KOPT-K1 (cell line): Measurements from ENCODE around the gene RABGAP1L.
"Not testable (repeated sequence)": the region's sequence is repeated elsewhere in the genome, so short reads cannot be mapped to it uniquely, and the experiment has no call there.

Experiments
- H3K27ac ChIP-seq: fragments of 200-600 bp; sonication (generic); 2 replicates; pipeline ENCODE4 v1.5.1; 2016; ENCODE audit warnings: antibody characterized with exemption, mild to moderate bottlenecking, low read depth, low read length; ENCODE audit not compliant: poor library complexity, severe bottlenecking
- H3K36me3 ChIP-seq: fragments of 200-600 bp; sonication (generic); 2 replicates; pipeline ENCODE4 v1.5.1; 2017; ENCODE audit warnings: antibody characterized with exemption, mild to moderate bottlenecking, low read length, moderate library complexity; ENCODE audit not compliant: insufficient read depth
- H3K9me3 ChIP-seq: fragments of 200-600 bp; sonication (generic); 2 replicates; pipeline ENCODE4 v1.5.1; 2017; ENCODE audit warnings: antibody characterized with exemption, low read length, mild to moderate bottlenecking; ENCODE audit not compliant: insufficient read depth, poor library complexity, severe bottlenecking

RABGAP1L gene

GRCh38 chr1:174642393-174642792 is 483.1 kb downstream of the RABGAP1L start:
- H3K9me3 ChIP-seq = no peaks in the 10 kb centered on the region
- no peak overlapping the region for H3K27ac ChIP-seq
- no peaks in the 10 kb centered on the region for H3K36me3 ChIP-seq

DNA sequence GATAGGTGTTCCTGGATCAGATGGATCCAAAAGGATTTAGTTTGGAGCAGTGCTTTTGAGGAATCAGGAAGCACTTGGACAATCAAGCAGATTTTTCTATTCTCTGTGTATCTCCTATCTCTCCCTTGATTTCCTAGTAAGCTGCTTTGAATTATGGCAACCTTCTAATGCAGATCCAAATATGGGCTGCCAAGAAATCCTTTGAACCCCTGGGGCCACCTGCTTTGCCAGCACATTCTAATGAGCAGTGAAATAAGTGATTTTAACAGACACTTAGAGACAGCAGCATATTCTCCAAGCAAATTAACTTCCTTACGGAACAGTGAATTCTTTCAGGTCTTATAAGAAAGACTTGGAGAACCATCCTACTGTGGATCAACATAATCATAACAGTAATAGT is 483.9 kb downstream of the RABGAP1L start:
- H3K9me3 ChIP-seq = no peaks in the 10 kb centered on the region
- H3K27ac ChIP-seq = no peak overlapping the region
- no peaks in the 10 kb centered on the region for H3K36me3 ChIP-seq

DNA sequence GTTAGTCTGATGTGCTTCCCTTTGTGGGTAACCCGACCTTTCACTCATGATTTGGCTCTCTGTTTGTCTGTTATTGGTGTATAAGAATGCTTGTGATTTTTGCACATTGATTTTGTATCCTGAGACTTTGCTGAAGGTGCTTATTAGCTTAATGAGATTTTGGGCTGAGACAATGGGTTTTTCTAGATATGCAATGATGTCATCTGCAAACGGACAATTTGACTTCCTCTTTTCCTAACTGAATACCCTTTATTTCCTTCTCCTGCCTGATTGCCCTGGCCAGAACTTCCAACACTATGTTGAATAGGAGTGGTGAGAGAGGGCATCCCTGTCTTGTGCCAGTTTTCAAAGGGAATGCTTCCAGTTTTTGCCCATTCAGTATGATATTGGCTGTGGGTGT is 490.3 kb downstream of the RABGAP1L start:
- H3K36me3 ChIP-seq = not testable (repeated sequence)

DNA sequence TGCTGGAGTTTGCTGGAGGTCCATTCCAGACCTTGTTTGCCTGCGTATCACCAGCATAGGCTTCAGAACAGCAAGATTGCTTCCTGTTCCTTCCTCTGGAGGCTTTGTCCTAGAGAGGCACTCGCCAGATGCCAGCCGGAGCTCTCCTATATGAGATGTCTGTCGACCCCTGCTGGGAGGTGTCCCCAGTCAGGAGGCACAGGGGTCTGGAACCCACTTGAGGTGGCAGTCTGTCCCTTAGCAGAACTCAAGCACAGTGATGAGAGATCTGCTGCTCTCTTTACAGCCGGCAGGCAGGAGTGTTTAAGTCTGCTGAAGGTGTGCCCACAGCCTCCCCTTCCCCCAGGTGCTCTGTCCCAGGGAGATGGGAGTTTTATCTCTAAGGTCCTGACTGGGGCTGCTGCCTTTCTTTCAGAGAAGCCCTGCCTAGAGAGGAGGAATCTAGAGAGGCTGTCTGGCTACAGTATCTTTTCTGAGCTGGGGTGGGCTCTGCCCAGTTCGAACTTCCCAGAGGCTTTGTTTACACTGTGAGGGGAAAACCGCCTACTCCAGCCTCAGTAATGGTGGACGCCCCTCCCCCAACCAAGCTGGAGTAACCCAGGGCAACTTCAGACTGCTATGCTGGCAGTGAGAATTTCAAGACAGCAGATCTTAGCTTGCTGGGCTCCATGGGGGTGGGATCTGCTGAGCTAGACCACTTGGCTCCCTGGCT is 493.4 kb downstream of the RABGAP1L start:
- no peaks in the 10 kb centered on the region for H3K36me3 ChIP-seq
- no peak overlapping the region for H3K27ac ChIP-seq

More for the DNA sequence above, 490.3 kb downstream of the RABGAP1L start:
- H3K9me3 ChIP-seq, H3K27ac ChIP-seq: not testable (repeated sequence)

DNA sequence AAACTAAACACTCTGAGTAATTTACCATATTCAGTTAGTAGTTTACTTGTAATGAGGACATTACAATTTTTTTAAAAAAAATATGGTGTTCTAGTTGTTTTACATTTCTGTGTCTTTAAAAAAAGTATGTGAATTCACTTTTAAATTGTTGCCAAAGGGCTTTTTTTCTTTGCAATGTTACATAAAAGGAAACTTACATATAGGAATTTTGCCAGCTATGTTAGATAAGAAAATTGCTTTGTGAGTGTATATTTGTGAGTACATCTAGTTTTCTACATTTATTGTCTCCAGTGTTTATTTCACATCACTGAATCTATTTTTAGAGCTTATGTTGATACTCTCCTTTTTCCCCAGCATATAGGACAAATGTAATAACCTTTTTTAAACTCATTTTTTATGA is 495.2 kb downstream of the RABGAP1L start:
- Histone ChIP-seq H3K27ac (no peak overlapping the region), H3K9me3 (peaks cover 13% of the 10 kb centered on the region), H3K36me3 (no peaks in the 10 kb centered on the region)

More for the DNA sequence above, 493.4 kb downstream of the RABGAP1L start:
- peaks cover 11% of the 10 kb centered on the region for H3K9me3 ChIP-seq

DNA sequence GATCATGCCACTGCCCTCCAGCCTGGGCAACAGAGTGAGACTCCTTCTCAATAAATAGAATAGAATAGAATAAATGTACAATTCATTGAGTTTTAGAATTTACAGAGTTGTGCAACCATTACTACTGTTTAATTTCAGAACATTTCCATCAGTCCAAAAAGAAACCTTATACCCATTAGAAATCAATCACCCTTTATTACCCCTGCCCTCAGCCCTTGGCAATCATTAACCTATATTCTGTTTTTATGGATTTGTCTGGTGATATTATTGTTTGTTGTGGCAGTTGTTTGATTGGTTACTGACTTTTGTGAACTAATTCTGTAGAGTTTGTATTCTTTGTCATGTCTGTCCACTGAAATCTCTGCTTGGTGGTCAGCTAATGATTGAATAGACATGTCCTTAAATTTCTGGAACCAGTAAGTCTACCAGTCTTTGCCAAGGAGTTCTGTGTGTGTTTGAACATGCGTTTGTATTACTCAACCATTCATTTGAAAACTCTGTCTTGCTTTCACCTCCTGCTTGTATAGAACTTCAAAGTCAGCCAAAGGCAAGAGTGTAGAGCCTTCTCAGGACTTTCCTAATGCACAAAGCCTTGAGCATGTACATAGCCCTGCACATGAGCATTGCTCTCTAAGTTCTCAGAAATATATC is 497.2 kb downstream of the RABGAP1L start:
- Histone ChIP-seq H3K36me3 (no peaks in the 10 kb centered on the region), H3K9me3 (peaks cover 13% of the 10 kb centered on the region), H3K27ac (no peak overlapping the region)

- H3K36me3 ChIP-seq = no peaks in the 10 kb centered on the region
- H3K27ac ChIP-seq = no peak overlapping the region
- H3K9me3 ChIP-seq = peaks cover 8% of the 10 kb centered on the region
Observed at GRCh38 chr1:174657411-174657810, 498.1 kb downstream of the RABGAP1L start.

GRCh38 chr1:174657893-174658292 is 498.6 kb downstream of the RABGAP1L start:
- Histone ChIP-seq H3K9me3 (peaks cover 5% of the 10 kb centered on the region), H3K27ac (no peak overlapping the region), H3K36me3 (no peaks in the 10 kb centered on the region)

- no peak overlapping the region for H3K27ac ChIP-seq
- peaks cover 5% of the 10 kb centered on the region for H3K9me3 ChIP-seq
- H3K36me3 ChIP-seq = no peaks in the 10 kb centered on the region
Observed at GRCh38 chr1:174659823-174660222, 500.5 kb downstream of the RABGAP1L start.

DNA sequence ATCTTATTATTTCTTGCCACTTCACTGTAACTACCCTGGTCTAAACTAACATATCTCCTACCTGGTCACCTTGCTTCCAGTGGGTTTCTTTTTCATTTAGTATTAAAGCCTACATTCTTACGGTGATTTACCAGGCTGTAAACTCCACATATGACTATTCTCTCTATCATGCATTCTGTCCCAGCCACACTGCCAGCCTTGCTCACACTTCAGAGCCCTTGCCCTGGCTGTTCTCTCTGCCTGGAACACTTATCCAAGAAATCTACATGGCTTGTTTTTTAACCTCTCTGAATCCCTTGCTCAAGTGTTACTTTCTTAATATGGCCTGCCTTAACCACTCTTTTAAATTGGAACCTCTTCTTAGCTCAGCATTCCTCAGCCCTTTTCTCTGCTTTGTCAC is 501.2 kb downstream of the RABGAP1L start:
- Histone ChIP-seq H3K9me3 (peaks cover 5% of the 10 kb centered on the region), H3K36me3 (no peaks in the 10 kb centered on the region), H3K27ac (no peak overlapping the region)

DNA sequence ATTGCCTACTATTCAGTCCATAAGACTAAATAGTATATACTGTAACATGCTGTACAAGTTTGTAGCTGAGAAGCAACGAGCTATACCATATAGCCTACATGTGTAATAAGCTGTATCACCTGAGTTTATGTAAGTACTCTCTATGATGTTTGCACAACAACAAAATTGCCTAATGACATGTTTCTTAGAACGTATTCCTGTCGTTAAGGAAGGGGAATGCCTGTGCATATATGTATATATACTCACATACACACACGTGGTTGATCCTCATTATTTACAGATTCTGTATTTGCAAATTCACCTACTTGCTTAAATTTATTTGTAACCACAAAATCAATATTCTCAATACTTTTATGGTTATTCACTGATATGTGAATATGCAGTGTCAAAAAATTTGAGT is 504.0 kb downstream of the RABGAP1L start:
- no peaks in the 10 kb centered on the region for H3K36me3 ChIP-seq
- no peak overlapping the region for H3K27ac ChIP-seq
- H3K9me3 ChIP-seq = no peaks in the 10 kb centered on the region

DNA sequence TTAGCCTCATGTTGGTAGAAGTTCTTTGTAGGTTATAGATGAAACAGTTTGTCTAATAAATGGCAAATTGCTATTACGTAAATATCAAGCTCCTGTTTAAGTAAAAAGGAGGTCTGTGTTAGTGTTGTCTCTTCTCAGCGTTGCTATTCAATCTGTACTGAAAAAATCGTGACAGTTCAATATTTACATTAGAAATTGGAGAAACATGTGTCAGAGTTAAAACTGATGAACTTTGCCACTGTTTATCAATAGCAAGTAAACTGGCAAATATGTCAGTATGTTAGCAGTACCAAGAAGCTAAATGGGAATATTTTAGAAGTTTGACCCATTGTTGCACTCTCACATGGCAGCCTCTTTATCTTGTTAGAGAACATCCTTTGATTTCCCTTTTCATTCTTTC is 506.9 kb downstream of the RABGAP1L start:
- H3K36me3 ChIP-seq = no peaks in the 10 kb centered on the region
- H3K9me3 ChIP-seq = no peaks in the 10 kb centered on the region

DNA sequence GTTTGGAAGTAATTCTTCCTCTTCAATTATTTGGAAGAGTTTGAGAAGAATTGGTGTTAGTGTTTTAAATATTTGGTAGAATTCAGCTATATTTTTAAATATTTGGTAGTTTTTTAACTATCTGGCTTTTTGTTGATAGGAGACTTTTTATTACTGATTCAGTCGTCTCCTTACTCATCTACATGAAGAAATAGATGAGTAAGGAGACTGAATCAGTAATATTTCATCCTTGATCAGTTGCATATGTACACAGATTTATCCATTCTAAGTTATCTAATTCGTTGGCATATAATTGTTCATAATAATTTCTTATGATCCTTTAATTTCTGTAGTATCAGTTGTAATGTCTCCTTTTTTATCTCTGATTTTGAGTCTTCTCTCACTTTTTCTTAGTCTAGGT is 512.5 kb downstream of the RABGAP1L start:
- Histone ChIP-seq H3K9me3 (peaks cover 3% of the 10 kb centered on the region), H3K36me3 (no peaks in the 10 kb centered on the region), H3K27ac (no peak overlapping the region)

More for the DNA sequence above, 506.9 kb downstream of the RABGAP1L start:
- no peak overlapping the region for H3K27ac ChIP-seq

DNA sequence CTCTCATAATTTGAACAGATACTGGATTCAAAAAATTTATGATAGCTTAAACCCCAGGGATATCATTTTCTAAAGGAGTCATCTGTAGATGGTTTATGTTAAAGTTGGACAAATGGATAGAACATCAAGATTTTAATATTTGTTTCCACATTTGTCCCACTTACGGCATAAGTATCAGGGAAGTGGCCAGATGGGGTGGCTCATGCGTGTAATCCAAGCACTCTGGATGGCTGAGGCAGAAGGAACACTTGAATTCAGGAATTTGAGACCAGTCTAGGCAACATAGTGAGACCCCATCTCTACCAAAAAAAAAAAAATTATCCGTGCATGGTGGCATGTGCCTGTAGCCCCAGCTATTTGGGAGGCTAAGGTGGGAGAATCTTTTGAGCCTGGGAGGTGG is 517.5 kb downstream of the RABGAP1L start:
- H3K27ac ChIP-seq = no peak overlapping the region
- no peaks in the 10 kb centered on the region for H3K9me3 ChIP-seq
- H3K36me3 ChIP-seq = no peaks in the 10 kb centered on the region

GRCh38 chr1:174678657-174679056 is 519.3 kb downstream of the RABGAP1L start:
- H3K36me3 ChIP-seq = no peaks in the 10 kb centered on the region
- H3K9me3 ChIP-seq = no peaks in the 10 kb centered on the region
- no peak overlapping the region for H3K27ac ChIP-seq

- Histone ChIP-seq H3K36me3 (no peaks in the 10 kb centered on the region), H3K9me3 (no peaks in the 10 kb centered on the region), H3K27ac (no peak overlapping the region)
Observed at GRCh38 chr1:174680101-174680500, 520.8 kb downstream of the RABGAP1L start.
